ENCODE measurements around the gene WDR31.

GRCh38 chr9:113298924-113299770 is 40.9 kb downstream of the WDR31 start:
- TF ChIP-seq RFX5 (IDR thresholded peaks at IDR 0.05) (no peak), POLR2AphosphoS2 (conservative IDR thresholded peaks at IDR 0.05; ENCODE audit: low read length) (no peak), POLR2A (IDR thresholded peaks at IDR 0.05; ENCODE audit: low read length) (no peak), CTCF (IDR thresholded peaks at IDR 0.05) (no peak), MAZ (IDR thresholded peaks at IDR 0.05; ENCODE audit: borderline replicate concordance, low read depth, low read length) (no peak), EP300 (IDR thresholded peaks at IDR 0.05) (no peak), PHF8 (IDR thresholded peaks at IDR 0.05; ENCODE audit: borderline replicate concordance, low read depth) (no peak)

All from A549 (cell line).